ENCODE data around the gene PLA2G4E. TPM values are rescaled to one million over a fixed set of nuclear protein-coding genes. Genes with fewer than 3 reads are reported as not detected.

PLA2G4E gene
- total RNA-seq (2021; ENCODE audit: unreplicated experiment): not detected
- not detected in 2 replicates for polyA plus RNA-seq (2012)
- percentile 5 among the genes with signal in this experiment for Bru-seq, nascent RNA
- BruChase-seq, experiment 1, labeled RNA remaining after a 6-hour chase: percentile 3 among the genes with signal in this experiment
- percentile 1 among the genes with signal in this experiment for BruChase-seq, experiment 2, labeled RNA remaining after a 2-hour chase
- long read RNA-seq: 0 reads

GRCh38 chr15:42020713-42021273 is at the start of gene PLA2G4E:
PLA2G4E (minus strand) TSS chr15:42021042; CDS start chr15:42021030, 12 bp downstream.
- CTCF ChIA-PET: no interaction called here
- no peaks in the 10 kb centered on the region for H4K20me1 ChIP-seq (ENCODE audit: insufficient read depth)
- no peak within 1 kb of the TSS for H3K9ac ChIP-seq (ENCODE audit: low read length)
- H3K27ac ChIP-seq (ENCODE audit: low read depth, low read length): no peak within 1 kb of the TSS
- no peak for TF ChIP-seq ZBTB33 (IDR thresholded peaks at IDR 0.05; ENCODE audit: extremely low read depth, insufficient replicate concordance, low read length)
- no peak for TF ChIP-seq EGR1 (IDR thresholded peaks at IDR 0.05; ENCODE audit: low read depth)
- no peak for TF ChIP-seq SP1 (IDR thresholded peaks at IDR 0.05; ENCODE audit: low read depth)
- no peak for TF ChIP-seq REST (IDR thresholded peaks at IDR 0.05; ENCODE audit: low read depth)
- no peak for TF ChIP-seq CEBPB (IDR thresholded peaks at IDR 0.05; ENCODE audit: low read depth)
- TF ChIP-seq POLR2A (IDR thresholded peaks at IDR 0.05; ENCODE audit: borderline replicate concordance, extremely low read depth, insufficient read depth, insufficient read length): no peak
- TF ChIP-seq TCF7L2 (IDR thresholded peaks at IDR 0.05; ENCODE audit: borderline replicate concordance, extremely low read depth, insufficient read depth, insufficient read length): no peak
- TF ChIP-seq JUND (IDR thresholded peaks at IDR 0.05): no peak
- TF ChIP-seq RAD21 (IDR thresholded peaks at IDR 0.05; ENCODE audit: low read depth): no peak
- BruUV-seq (replicated peaks): no TSS peak
- POLR2A ChIA-PET: no interaction called here
- no peak within 1 kb of the TSS for H2AFZ ChIP-seq (ENCODE audit: low read depth, low read length, poor library complexity, severe bottlenecking)
- intact Hi-C loops (cut with micrococcal nuclease): no loop called here
- H3K79me2 ChIP-seq (ENCODE audit: insufficient read depth, low read length): no peaks in the 10 kb centered on the region
- no peak within 1 kb of the TSS for H3K4me3 ChIP-seq (replicated peaks in 1 of 2; ENCODE audit: low read depth in 1 of 2, low read length in 2 of 2)
- no peaks in the 10 kb centered on the region for H3K36me3 ChIP-seq (ENCODE audit: control insufficient read depth in 1 of 2, insufficient read depth in 2 of 2, low read length in 2 of 2)
- H3K4me2 ChIP-seq (ENCODE audit: low read length): no peak within 1 kb of the TSS
- H3K4me1 ChIP-seq (ENCODE audit: control insufficient read depth in 1 of 2, insufficient read depth in 2 of 2, low read length in 2 of 2): no peaks in the 10 kb centered on the region; a peak in 1 of 4 replicates
- H3K27me3 ChIP-seq (ENCODE audit: insufficient read depth, low read length): no peaks in the 10 kb centered on the region
- DNase-seq (ENCODE audit: low read depth, low spot score): no peak
- no peak for ATAC-seq
- RAD21 ChIA-PET (ENCODE audit: low non-redundant PET in 1 of 2, low total read pairs in 2 of 2, uncharacterized antibody in 2 of 2, unreplicated experiment in 2 of 2): no interaction called here
- H3K9me2 ChIP-seq (ENCODE audit: insufficient read depth): no peaks in the 10 kb centered on the region
- H3K9me3 ChIP-seq (ENCODE audit: control insufficient read depth in 1 of 2, insufficient read depth in 1 of 2, low read depth in 1 of 2, low read length in 2 of 2): peaks cover 0 to 4% of the 10 kb centered on the region in 2 experiments; a peak in 2 of 4 replicates

Data from HCT116 (cell line).